Superior temporal gyrus (tissue), 1 donor: ENCODE measurements around the gene P2RY6.
A peak's percentile ranks its signal among the peaks of the same experiment; 100 is the strongest.

Experiments used
- DNase-seq: peaks from one replicate; pipeline ENCODE4 v3.0.0-alpha.2; 2016; ENCODE audit errors: extremely low spot score

P2RY6 gene

DNA sequence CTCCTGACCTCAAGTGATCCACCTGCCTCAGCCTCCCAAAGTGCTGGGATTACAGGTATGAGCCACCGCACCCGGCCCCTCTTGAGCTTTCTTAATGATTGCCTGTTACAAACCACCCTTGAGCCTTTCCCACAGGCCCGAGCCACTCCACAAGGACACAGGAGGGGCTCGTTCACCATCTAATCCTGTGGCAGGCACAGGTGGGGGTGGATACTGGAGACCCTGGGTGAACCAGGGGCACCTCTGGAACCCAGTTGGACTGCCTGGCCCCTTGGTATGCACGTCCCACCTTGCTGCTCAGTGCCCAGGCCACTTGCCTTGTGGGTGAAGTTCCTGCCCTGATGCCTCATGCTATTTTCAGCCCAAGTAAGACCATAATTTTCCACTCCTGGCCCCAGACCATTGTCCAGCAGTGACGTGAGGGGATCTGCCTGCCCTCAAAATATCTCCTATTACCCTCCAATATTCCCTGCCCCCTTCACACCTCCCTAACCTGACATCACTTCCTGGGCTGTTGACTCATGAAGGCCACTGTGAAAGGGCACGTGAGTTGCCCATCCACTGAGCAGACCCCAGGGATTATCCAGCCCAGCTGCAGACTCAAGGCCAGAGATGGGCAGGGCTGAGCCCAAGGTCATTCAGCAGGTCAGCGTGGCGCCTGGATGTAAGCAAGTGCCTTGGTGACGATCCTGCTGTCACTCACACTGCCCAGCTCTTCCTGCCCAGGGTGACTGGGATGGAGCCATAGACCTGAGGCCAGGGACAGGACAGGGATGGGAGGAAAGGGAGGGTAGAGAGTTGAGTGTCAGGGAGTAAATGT, 34.5 kb upstream of the P2RY6 start:
- no peak for DNase-seq

DNA sequence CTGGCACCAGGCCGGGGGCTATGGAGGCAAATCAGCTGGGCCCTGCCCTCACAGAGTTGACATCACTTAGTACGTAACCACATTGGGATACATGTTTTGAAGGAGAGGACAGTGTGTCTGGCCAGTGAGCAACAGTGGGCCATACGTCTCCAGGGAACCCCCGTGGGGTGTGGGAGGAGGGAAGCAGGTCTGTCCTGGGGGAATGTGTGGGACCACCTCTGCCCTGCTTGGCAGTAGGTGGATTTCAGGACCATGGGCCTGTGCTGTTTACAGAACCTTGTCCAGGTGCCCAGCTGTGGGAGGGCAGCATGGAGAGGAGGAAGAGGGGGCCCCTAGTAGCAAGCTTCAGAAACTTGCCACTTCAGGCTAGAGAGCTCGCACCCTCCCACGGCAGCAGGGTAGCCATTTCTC, 33.0 kb upstream of the P2RY6 start:
- no peak for DNase-seq

DNA sequence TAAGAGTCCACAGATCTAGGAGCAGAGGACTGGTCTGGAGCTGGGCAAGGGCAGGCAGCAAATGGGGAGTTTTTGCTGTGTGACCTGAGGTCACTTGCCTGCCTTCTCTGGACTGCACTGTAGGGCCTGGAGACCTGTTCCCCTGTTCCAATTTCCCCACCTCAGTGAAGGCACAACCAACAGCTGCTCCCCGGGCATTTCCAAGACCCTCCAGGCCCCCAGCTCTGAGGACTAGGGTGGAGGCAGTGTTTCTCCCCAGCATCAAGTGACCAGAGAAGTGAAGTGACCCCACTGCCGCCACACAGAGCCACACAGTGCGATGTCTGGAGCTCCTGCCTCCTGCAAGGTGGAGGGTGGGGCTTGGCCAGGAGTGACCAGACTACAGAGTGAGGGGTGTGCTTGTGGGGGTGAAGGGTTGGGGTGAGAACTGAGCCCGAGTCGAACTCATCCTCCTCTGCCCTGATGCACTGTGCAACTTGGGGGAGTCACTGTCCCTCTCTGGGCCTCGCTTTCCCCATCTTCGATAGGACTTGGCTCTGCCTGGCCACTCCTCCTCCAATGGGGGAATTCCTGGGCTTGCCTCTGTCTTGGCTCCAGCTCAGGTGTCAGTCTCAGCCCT, 32.5 kb upstream of the P2RY6 start:
- DNase-seq = no peak

DNA sequence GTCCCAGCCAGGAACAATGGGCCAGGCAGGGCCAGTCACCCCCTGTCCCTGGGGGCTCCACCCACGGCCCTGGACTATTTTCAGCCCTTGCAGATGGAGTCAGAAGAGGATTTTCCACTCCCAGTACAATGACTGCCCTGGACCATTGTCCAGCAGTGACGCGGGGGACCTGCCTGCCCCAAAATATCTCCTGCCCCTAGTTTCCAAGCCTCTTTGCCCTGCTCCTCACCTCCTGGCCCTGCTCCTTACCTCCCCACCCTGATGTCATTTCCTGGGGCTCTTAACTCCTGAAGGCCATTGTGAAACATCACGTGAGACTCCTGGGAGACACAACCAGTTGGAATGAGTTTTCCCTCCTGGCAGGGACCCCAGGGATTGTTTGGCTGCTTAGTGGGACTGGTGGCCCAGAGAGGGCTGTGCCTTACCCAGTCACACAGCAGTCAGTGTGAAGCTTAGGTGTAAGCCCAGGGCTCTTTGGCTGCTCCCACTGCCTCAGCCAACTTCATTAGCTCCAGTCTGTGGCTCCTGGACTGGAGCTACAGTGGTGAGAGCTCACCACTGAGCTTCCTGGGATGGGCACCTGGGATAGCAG, 31.9 kb upstream of the P2RY6 start:
- DNase-seq = no peak

DNA sequence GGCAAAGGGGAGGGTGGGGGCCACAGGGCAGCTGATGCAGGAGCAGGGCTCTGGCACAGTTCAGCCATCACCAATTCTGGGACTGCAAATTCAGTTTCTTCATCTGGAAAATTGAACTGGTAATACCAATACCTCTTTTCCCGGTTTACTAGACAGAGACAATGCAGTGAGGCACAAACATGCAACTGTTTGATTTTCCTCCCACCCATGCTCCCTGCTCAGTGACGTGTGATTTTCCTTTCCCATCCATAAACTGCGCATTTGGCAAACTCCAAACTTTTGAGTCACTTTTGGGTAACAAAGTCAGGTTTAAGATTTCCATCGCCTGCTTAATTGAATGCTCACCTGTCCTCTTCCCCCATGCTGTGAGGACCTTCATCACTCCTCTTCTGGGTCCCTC, 30.8 kb upstream of the P2RY6 start:
- no peak for DNase-seq

DNA sequence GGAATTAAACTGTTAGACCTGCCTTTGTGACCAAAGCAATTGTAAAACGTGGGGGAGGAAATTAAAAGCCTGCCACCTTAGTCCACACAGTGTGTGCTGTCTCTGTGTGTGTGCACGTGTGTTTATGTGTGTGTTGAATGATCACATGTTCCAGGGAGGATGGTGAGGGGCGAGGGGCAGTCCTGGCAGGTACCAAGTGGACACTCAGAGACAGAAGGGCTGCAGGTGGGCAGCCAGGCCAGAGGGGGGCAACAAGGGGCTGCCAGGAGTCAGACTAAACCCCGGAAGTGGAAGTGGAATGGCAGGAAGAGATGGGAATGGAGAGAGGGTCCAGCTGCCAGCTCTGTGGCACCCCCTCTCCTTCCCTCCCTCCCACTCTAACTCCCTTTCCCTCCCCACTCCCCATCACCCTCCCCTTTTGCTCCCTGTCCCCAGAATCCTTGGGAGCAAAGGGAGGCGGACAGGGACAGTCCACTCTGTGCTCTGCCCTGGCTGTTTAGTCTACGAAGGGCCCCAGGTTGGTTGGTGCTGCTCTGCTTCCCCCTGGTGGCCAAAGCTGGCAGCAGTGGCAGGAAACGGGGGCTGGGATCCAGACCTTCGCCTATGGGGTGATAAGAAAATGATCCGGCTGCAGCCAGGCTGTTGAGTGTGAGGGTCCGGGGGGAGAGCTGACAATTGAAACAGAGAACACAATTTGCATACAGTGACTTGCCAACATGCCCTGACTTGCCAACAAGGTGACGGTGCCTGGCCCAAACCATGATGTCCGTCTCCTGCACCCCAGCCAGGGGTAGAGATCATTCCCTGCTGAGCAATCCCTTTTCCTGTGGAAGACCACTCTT, 29.7 kb upstream of the P2RY6 start:
- peak; percentile 73 for DNase-seq

DNA sequence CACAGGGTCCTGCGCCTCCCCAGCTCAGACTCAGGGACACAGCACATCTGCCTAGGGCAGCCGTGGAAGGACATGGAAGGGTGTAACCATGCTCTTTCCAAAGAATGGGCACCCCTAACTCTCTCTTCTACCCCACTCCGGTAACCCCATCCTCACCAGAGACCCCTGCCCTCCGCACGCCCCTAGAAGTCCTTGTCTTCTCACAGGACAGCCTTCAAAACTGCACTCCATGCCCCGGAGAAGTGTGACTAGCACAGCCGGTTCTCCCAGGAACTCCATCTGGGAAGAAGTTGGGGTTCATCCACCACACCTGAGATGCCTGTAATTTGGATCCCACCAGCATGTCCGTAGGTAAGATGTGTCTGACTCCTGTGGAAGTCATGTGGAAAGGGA, 29.0 kb upstream of the P2RY6 start:
- DNase-seq = no peak

DNA sequence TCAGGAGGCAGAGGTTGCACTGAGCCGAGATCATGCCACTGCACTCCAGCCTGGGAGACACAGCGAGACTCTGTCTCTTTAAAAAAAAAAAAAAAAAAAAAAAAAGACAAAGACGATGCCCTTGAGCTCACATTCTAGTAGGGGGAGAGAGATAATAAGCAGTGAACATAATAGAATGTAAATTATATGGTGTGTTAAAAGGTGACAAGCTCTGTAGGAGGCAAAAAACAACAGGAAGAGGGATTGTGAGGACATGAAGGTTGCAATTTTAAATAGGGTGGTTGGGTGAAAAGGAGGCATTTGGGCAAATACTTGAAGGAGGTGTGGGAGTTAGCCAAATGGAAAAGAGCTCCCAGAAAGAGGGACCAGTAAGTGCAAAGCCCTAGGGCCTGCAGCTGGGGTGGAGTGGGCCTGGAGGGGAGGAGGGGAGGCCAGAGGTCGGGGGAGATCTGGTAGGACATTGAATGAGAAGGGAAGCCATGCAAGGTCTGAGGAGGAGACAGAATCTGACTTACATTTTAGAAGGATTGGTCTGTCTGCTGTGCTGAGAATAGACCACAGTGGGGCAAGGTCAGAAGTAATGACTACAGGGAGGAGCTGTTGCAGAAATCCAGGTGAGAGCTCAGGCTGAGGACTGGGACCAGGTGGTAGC, 27.4 kb upstream of the P2RY6 start:
- DNase-seq = no peak

DNA sequence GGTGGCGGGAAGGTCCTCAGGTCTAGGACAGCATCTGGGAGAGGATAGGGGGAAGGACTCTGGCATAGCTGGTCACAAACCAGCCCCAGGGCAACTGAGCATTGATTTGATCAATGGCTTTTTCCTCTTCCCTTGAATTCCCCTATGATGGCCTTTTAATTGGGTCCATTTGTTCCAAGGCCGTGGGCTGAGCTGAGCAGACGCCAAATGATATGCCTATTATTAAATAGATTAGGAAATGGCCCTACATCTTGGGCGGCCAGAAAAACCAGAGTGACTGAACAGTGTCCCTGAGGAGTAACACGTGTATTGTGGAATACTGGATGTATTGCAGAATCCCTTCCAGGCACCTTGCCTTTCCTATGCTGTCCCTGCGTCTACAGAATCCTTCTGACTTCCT, 26.7 kb upstream of the P2RY6 start:
- DNase-seq = no peak

DNA sequence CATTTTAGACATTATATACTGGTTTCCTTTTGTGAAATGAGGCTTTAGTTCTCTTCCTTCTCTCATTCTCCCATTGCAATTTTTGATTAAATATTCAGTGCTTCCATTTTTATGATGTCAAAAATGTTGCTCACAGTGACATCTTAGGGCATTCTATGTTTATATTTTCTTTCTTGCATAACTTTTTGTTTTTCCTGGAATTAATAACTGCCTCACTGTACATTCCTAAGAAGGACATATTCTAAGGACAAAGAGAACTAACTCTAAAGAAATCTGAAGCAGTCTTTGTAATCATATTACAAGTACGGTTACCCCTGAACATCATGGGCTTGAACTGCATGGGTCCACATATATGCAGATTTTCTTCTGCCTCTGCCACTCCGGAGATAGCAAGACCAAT, 25.8 kb upstream of the P2RY6 start:
- DNase-seq = no peak

DNA sequence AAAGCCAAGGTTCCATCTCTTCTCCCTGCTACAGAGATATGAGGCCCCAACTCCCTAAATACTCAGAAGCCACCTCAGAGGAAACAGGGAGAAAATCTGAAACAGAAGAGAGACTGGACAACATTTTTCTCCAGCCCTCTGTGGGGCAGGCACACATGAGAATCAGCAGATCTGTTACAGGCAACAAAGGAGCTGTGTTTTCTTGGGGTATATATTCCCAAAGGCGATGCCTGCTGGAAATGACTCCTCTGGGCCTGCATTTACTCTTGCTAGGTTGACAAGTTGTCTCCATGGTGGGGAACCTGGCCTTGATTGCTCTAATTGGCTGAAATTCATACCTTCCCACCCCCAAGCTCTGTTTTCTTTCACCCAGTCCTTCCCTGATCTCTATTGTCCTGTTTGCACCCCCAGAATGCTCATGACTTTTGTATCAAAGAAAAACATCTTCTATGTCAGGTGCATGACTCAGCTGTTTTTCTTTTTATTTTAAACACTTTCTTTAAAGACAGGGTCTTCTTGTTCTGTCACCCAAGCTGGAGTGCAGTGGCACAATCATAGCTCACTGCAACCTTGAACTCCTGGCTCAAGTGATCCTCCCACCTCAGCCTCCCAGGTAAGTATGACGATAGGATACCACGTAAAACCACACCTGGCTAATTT, 23.5 kb upstream of the P2RY6 start:
- DNase-seq = no peak

DNA sequence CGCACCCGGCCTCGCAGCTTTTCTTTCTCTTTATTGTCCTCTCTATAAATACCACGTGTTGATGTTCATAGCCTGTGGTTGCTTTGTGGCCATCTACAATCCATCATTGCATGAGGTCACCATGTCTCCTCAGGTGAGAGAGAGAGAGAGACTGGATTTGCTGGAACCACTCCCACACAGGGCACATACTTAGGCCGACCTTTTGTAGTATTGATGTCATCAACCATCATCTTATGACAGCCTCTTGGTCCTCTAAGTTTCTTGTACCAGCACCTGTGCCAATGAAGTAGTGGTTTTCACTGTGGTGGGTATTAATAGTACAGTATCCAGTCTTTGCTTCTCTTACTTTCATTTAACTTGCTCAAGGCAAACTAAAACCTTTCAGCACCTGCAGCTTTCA, 22.8 kb upstream of the P2RY6 start:
- no peak for DNase-seq

DNA sequence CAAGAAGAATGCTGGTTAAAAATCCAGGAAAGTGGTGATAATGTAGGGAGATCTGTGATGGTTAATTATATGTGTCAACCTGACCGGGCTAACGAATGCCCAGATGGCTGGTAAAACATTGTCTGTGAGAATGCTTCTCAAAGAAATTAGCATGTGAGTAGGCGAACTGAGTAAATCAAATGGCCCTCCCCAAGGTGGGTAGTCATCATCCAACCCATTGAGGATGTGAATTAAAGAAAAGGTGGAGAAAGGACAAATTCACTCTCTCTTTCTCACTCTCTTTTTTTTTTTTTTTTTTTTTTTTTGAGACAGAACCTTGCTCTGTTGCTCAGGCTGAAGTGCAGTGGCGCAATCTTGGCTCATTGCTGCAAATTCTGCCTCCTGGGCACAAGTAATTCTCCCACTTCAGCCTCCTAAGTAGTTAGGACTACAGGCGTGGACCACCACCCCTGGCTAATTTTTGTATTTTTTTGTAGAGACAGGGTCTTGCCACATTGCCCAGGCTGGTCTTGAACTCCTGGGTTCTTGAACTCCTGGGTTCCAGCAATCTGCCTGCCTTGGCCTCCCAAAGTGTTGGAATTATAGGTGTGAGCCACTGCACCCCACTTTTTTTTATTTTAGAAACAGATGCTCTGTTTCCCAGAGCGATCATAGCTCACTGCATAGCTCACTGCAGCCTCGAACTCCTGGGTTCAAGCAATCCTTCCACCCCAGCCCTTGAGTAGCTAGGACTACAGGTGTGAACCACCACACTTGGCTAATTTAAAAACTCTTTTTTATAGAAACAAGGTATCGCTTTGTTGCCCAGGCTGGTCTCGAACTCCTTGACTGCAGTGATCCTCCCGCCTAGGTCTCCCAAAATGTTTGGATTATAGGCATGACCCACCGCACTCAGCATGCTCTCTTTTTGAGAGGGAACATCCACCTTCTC, 22.0 kb upstream of the P2RY6 start:
- no peak for DNase-seq

DNA sequence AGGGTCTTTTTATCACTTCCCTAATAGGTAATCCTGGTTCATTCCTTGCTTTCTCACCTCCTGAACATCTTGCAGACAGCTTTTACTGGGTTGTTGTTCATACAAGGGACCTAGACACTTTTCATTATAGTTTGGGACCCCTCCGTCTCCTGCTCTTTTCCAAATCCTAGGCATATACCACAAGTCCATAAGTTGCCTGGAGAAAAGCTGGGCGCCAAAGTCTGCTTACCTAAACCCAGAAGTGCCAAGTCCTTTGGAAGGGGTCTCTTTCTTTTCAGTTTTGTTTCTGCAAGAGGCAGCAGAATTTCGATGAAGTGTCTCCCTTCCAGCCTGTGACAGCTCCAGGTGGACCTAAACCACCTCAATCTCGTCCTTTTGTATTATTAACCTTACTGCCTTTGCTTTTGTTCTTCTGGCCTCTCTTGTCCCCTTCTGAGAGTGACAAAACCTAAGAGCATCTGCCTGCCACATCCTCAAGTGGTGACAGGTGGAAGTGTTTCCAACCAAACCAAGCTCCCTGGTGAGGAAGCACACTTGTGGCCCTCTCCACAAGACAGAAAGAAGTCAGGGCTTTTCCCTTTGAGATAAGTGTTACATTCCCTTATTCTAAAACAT, 19.5 kb upstream of the P2RY6 start:
- DNase-seq = no peak

DNA sequence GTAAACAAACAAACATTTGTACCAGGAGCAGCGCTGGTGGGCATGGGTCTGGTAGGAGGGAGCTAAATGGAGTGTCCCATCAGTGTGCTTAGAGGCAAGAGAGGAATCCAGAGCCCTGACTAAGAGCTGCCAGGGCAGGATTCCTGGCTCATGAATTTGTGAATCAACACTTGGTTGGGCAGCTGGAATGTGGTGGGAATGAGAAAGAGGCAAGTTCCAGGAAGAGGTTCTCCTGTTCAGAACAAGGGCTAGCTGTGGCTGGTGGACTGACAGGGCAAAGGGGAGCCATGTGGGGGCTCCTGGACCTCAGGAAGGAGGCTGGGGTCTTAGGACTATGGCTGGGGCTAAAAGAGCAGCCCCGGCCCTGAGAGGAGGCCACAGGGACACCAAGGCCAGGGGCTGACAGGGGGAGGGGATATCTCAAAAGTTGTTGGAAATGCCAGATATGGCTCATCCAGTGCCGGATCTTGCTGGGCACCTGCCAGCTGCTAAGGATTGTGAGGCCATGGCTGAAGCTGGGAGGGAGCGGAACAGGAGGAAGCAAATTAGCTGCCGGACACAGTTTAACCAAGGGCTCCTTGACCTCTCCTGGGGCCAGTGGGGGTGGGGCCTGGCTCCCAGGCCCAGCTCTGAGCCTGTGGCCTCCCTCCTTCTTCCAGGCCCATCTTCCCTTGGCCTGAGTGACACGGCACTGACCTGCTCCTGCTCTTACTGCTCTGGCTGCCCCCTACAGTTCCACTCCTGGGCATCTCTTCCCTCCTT, 14.6 kb upstream of the P2RY6 start:
- DNase-seq = no peak

DNA sequence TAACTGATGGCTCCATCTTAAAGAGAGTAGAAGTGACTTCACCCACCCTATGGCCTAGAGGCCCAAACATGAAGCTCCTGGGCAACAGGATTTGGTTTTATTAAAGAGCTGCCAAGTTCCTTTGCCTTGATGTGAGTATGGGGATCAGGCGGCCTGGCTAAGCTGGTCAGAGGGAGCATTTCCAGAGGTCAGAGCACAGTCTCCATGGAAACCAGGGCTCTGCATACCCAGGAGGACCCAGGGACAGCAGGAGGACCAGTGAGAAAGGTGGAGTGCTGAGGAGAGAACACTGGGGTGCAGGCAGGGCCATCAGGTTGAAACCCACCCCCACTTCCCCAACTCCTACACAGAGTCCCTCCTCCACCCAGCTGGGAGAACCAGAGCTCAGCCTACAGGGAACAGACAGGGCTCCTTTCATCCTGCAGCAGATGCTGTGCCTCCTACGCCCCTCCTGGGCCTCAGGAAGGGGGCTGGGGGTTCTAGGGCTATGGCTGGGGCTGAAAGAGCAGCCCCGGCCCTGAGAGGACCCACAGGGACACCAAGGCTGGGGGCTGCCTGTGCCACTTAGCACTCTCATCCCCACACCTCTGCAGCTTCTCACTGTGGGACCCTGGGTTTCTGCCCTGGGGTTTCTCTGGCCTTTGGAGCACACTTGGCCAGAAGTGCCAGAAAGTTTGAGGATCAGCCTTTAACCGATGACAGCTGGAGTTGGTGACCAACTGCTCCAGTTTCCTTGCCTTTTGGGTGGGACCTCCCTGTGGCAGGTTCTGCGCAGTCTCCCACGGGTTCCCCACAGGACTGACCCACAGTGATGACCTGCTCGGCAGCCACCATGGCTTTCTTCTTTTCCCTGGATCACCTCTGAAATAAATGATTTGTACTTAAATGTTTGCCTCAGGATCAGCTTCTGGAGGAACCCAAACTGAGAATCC, 13.8 kb upstream of the P2RY6 start:
- DNase-seq = no peak

DNA sequence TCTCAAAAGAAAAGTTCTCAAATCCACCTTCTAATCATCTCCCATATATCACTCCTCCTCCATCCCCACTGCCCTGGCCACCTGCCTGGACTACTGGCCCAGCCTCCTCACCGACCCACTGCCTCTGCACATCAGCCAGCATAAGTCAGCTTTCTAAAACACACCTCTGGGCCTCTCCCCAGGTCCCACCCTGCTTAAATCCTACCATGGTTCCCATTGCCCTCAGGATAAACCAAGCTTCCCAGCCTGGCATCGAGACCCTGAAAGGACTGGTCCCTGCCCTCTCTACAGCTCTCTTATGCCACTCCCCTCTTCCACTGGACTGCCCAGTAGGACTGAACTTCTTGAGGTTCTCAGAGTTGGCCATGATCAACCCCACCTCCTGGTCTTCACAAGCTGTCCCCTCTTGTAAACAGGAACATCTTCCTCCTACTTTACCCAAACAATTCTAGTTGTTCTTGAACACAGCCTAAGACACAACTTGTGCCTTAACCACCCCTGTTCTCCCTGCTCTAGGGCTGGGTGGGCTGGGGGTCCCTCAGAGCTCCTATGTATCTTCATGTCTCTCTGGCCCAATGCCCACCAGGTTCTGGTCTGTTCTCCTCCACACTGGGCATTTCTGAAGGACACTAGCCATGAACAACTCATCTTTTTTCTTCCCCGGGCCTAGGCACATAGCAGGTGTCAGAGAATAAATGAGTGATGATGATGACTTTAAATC, 12.6 kb upstream of the P2RY6 start:
- DNase-seq = no peak
